ENCODE results near the gene PARP2. TPM values are rescaled to one million over a fixed set of nuclear protein-coding genes. Genes with fewer than 3 reads are reported as not detected.

Gene PARP2
- total and polyA plus RNA-seq, 10 donors: 9.1 to 25.0 (median 14.7) TPM

GRCh38 chr14:20345366-20345765, 1.9 kb downstream of the PARP2 start:
- DNase-seq: no peak
- 90 to 100% (median 93%) methylated on average over 1 of the region's 1 CpG for WGBS, 5 donors
- TF ChIP-seq, protein P1, sequence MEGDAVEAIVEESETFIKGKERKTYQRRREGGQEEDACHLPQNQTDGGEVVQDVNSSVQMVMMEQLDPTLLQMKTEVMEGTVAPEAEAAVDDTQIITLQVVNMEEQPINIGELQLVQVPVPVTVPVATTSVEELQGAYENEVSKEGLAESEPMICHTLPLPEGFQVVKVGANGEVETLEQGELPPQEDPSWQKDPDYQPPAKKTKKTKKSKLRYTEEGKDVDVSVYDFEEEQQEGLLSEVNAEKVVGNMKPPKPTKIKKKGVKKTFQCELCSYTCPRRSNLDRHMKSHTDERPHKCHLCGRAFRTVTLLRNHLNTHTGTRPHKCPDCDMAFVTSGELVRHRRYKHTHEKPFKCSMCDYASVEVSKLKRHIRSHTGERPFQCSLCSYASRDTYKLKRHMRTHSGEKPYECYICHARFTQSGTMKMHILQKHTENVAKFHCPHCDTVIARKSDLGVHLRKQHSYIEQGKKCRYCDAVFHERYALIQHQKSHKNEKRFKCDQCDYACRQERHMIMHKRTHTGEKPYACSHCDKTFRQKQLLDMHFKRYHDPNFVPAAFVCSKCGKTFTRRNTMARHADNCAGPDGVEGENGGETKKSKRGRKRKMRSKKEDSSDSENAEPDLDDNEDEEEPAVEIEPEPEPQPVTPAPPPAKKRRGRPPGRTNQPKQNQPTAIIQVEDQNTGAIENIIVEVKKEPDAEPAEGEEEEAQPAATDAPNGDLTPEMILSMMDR (IDR thresholded peaks at IDR 0.05 in 8 of 11, conservative IDR thresholded peaks at IDR 0.05 in 3 of 11): no peak
- TF ChIP-seq POLR2AphosphoS5 (IDR thresholded peaks at IDR 0.05) (no peak), POLR2A (IDR thresholded peaks at IDR 0.05) (no peak)
- Histone ChIP-seq H3K27ac (no peak overlapping the region), H3K27me3 (replicated peaks in 1 of 7) (no peaks in the 10 kb centered on the region), H3K4me3 (no peak overlapping the region), H3K9me3 (no peaks in the 10 kb centered on the region), H3K4me1 (peaks cover 0 to 29% (median 23%) of the 10 kb centered on the region in 6 donors), H3K36me3 (peaks cover 0 to 55% (median 27%) of the 10 kb centered on the region in 6 donors)
- intact Hi-C loops (cut with DNase I; ENCODE audit: low total_unique reads): loop anchor here (10.0 kb wide), 1 partner anchor 59 kb away; no protein-coding TSS in a partner anchor

- H3K4me1 ChIP-seq: peaks cover 0 to 27% (median 20%) of the 10 kb centered on the region in 6 donors
- no peak for DNase-seq
- no peaks in the 10 kb centered on the region for H3K27me3 ChIP-seq (replicated peaks in 1 of 7)
- peaks cover 0 to 68% (median 37%) of the 10 kb centered on the region in 6 donors for H3K36me3 ChIP-seq
- no peak overlapping the region for H3K4me3 ChIP-seq
- 93 to 100% (median 100%) methylated on average over 1 of the region's 1 CpG for WGBS, 5 donors
- intact Hi-C loops (cut with DNase I; ENCODE audit: low total_unique reads): loop anchor here (10.0 kb wide), 1 partner anchor 58 kb away; no protein-coding TSS in a partner anchor
- TF ChIP-seq POLR2AphosphoS5 (IDR thresholded peaks at IDR 0.05): no peak
- no peak for TF ChIP-seq POLR2A (IDR thresholded peaks at IDR 0.05)
- TF ChIP-seq, protein P1 (IDR thresholded peaks at IDR 0.05 in 8 of 11, conservative IDR thresholded peaks at IDR 0.05 in 3 of 11): no peak
- H3K27ac ChIP-seq: no peak overlapping the region
- H3K9me3 ChIP-seq: no peaks in the 10 kb centered on the region
These were observed 3.3 kb downstream of the PARP2 start for GRCh38 chr14:20346713-20347112.

DNA sequence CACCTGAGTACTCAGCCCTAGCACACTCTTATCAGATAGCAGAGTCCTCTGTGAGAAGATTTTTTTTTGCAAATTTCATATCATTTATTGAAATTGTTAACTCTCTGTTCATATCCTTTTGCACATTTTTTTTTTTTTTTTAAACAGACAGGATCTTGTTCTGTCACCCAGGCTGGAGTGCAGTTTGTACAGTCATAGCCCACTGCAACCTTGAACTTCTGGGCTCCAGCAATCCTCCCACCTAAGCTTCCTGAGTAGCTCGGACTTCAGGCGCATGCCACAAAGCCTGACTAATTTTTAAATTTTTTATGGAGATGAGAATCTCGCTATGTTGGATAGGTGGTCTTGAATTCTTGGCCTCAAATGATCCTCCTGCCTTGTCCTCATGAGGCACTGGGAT, 4.3 kb downstream of the PARP2 start:
- peaks cover 0 to 79% (median 47%) of the 10 kb centered on the region in 6 donors for H3K36me3 ChIP-seq
- 78 to 87% (median 86%) methylated on average over 3 of the region's 3 CpGs for WGBS, 5 donors
- intact Hi-C loops (cut with DNase I; ENCODE audit: low total_unique reads): loop anchor here (10.0 kb wide), 1 partner anchor 57 kb away; no protein-coding TSS in a partner anchor
- no peaks in the 10 kb centered on the region for H3K9me3 ChIP-seq
- H3K4me3 ChIP-seq: no peak overlapping the region
- no peak overlapping the region for H3K27ac ChIP-seq
- no peak for TF ChIP-seq POLR2A (IDR thresholded peaks at IDR 0.05)
- TF ChIP-seq, protein P1 (IDR thresholded peaks at IDR 0.05 in 8 of 11, conservative IDR thresholded peaks at IDR 0.05 in 3 of 11): no peak
- peaks cover 0 to 18% (median 16%) of the 10 kb centered on the region in 6 donors for H3K4me1 ChIP-seq
- no peak for DNase-seq
- no peaks in the 10 kb centered on the region for H3K27me3 ChIP-seq (replicated peaks in 1 of 7)

DNA sequence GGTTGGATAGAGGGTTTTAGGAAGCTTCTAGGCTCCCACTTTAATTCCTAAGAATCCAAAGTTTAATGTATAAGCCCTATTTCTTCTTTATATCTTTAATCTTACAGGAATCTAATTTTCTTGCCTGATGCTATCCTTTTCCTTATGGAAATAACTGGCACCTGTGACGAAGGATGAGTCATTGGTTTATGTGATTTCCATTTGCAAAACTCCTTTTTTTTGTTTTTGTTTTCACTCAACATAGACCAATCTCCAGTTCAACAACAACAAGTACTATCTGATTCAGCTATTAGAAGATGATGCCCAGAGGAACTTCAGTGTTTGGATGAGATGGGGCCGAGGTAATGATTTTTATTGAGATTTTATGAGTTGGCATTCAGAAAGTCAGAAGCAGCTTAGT, 6.8 kb downstream of the PARP2 start:
- 94 to 97% (median 96%) methylated on average over 2 of the region's 2 CpGs for WGBS, 5 donors
- Histone ChIP-seq H3K27ac (no peak overlapping the region), H3K4me3 (no peak overlapping the region), H3K36me3 (peaks cover 2 to 99% (median 71%) of the 10 kb centered on the region in 6 donors), H3K27me3 (replicated peaks in 1 of 7) (no peaks in the 10 kb centered on the region), H3K9me3 (no peaks in the 10 kb centered on the region), H3K4me1 (peaks cover 0 to 4% (median 0%) of the 10 kb centered on the region in 6 donors)
- TF ChIP-seq POLR2A (IDR thresholded peaks at IDR 0.05) (no peak), POLR2AphosphoS5 (IDR thresholded peaks at IDR 0.05) (no peak)
- TF ChIP-seq, protein P1 (IDR thresholded peaks at IDR 0.05 in 8 of 11, conservative IDR thresholded peaks at IDR 0.05 in 3 of 11): no peak
- intact Hi-C loops (cut with DNase I; ENCODE audit: low total_unique reads): no loop called here
- DNase-seq: no peak

All from spleen (tissue), 11 donors.